MM.1S (cell line): ENCODE data around the gene CAPN5.

Experiments used
- DNase-seq: peaks from one replicate; pipeline ENCODE4 v3.0.0-alpha.2; 2015
- H2AFZ ChIP-seq: fragments of 300-600 bp; sonication (generic); 2 replicates; pipeline ENCODE4 v1.6.0; 2016; ENCODE audit warnings: antibody characterized with exemption, low read length
- H3F3A ChIP-seq: fragments of 300-600 bp; sonication (generic); 2 replicates; pipeline ENCODE4 v1.6.1; 2016; ENCODE audit warnings: mild to moderate bottlenecking, antibody characterized with exemption, low read length, moderate library complexity, mixed read lengths; ENCODE audit not compliant: insufficient read depth
- H3K27ac ChIP-seq: fragments of 300-600 bp; sonication (generic); 2 replicates; pipeline ENCODE4 v1.5.1; 2016; ENCODE audit warnings: mild to moderate bottlenecking, low read length
- H3K27me3 ChIP-seq: fragments of 300-600 bp; sonication (generic); replicated peaks from 2 replicates; pipeline ENCODE4 v1.6.0; 2016; ENCODE audit warnings: low read length; ENCODE audit not compliant: insufficient read depth
- H3K36me3 ChIP-seq: fragments of 300-600 bp; sonication (generic); replicated peaks from 2 replicates; pipeline ENCODE4 v1.6.1; 2016; ENCODE audit warnings: mild to moderate bottlenecking, low read length, mixed read lengths; ENCODE audit not compliant: insufficient read depth
- H3K4me1 ChIP-seq: fragments of 300-600 bp; sonication (generic); 2 replicates; pipeline ENCODE4 v1.6.1; 2016; ENCODE audit warnings: low read length, mixed read lengths
- H3K4me2 ChIP-seq: fragments of 300-600 bp; sonication (generic); 2 replicates; pipeline ENCODE4 v1.6.0; 2016; ENCODE audit warnings: low read depth, low read length
- H3K4me3 ChIP-seq: fragments of 300-600 bp; sonication (generic); 2 replicates; pipeline ENCODE4 v1.5.1; 2016; ENCODE audit warnings: low read length, mixed read lengths
- H3K79me2 ChIP-seq: fragments of 300-600 bp; sonication (generic); 2 replicates; pipeline ENCODE4 v1.6.1; 2016; ENCODE audit warnings: mixed run types, low read length, mixed read lengths
- H3K9ac ChIP-seq: fragments of 300-600 bp; sonication (generic); 2 replicates; pipeline ENCODE4 v1.6.1; 2016; ENCODE audit warnings: low read length, mixed read lengths
- H3K9me2 ChIP-seq: fragments of 300-600 bp; sonication (generic); replicated peaks from 2 replicates; pipeline ENCODE4 v1.6.1; 2016; ENCODE audit warnings: mild to moderate bottlenecking, low read length, mixed read lengths; ENCODE audit not compliant: insufficient read depth
- H3K9me3 ChIP-seq: fragments of 300-600 bp; sonication (generic); replicated peaks from 2 replicates; pipeline ENCODE4 v1.6.1; 2016; ENCODE audit warnings: mild to moderate bottlenecking, low read length, mixed read lengths; ENCODE audit not compliant: insufficient read depth
- H4K20me1 ChIP-seq: fragments of 300-600 bp; sonication (generic); 2 replicates; pipeline ENCODE4 v1.6.1; 2016; ENCODE audit warnings: mild to moderate bottlenecking, low read length, moderate library complexity, mixed read lengths; ENCODE audit not compliant: insufficient read depth
- EZH2 ChIP-seq: fragments of 300-600 bp; sonication (generic); optimal IDR thresholded peaks from 2 replicates; pipeline ENCODE3; 2017; ENCODE audit warnings: low read depth, mild to moderate bottlenecking, antibody characterized with exemption, low read length, mixed read lengths
- EZH2phosphoT487 ChIP-seq: fragments of 300-600 bp; sonication (generic); IDR thresholded peaks from 2 replicates; pipeline ENCODE4 v1.6.1; 2018; ENCODE audit warnings: antibody characterized with exemption, low read length
- TF ChIP-seq, protein P1 (sequence below): fragments of 300-600 bp; sonication (generic); IDR thresholded peaks from 2 replicates; pipeline ENCODE4 v1.5.1; 2016; ENCODE audit warnings: antibody characterized with exemption, low read length, mixed read lengths

CAPN5 gene

DNA sequence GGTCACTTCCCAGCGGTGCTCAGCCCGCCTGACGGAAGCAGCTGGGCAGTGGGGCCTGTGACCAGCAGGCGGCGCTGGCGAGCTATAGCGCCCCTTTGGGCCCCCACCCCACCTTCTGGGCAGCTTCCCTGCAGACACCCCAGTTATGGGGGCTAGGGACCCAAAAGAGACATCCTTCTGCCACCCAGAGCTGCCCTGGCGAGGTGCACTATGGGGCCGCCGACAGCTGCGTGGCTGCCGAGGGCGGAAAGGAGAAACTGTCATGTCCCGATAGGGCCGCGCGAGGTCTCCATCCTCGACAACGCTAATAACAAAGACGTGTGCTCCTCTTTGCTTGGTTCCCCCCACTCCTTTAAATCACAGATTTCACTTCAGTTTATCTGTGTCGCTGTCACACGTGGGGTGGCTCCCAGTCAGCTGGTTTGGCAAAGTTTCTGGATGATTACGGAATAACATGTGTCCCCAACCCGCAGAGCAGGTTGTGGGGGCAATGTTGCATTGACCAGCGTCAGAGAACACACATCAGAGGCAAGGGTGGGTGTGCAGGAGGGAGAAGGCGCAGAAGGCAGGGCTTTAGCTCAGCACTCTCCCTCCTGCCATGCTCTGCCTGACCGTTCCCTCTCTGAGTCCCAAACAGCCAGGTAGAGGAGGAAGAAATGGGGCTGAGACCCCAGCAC is 60.6 kb downstream of the CAPN5 start:
- H3K4me3 ChIP-seq, result peak overlapping the region; percentile 75
- H3K9ac ChIP-seq, result peak overlapping the region; percentile 67; the same call in 1 of the 2 replicates
- H3K27ac ChIP-seq, result peak overlapping the region; percentile 81
- H3F3A ChIP-seq, result peaks cover 10% of the 10 kb centered on the region; the same call in 1 of the 2 replicates
- H3K9me3 ChIP-seq, result no peaks in the 10 kb centered on the region
- no peaks in the 10 kb centered on the region for H4K20me1 ChIP-seq
- TF ChIP-seq, protein P1, sequence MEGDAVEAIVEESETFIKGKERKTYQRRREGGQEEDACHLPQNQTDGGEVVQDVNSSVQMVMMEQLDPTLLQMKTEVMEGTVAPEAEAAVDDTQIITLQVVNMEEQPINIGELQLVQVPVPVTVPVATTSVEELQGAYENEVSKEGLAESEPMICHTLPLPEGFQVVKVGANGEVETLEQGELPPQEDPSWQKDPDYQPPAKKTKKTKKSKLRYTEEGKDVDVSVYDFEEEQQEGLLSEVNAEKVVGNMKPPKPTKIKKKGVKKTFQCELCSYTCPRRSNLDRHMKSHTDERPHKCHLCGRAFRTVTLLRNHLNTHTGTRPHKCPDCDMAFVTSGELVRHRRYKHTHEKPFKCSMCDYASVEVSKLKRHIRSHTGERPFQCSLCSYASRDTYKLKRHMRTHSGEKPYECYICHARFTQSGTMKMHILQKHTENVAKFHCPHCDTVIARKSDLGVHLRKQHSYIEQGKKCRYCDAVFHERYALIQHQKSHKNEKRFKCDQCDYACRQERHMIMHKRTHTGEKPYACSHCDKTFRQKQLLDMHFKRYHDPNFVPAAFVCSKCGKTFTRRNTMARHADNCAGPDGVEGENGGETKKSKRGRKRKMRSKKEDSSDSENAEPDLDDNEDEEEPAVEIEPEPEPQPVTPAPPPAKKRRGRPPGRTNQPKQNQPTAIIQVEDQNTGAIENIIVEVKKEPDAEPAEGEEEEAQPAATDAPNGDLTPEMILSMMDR, result peak; percentile 99
- TF ChIP-seq EZH2, result no peak
- H3K4me1 ChIP-seq, result peaks cover 14% of the 10 kb centered on the region
- H3K27me3 ChIP-seq, result no peaks in the 10 kb centered on the region
- H3K9me2 ChIP-seq, result no peaks in the 10 kb centered on the region
- peaks cover 12% of the 10 kb centered on the region; the same call in 1 of the 2 replicates for H3K79me2 ChIP-seq
- H2AFZ ChIP-seq, result peak overlapping the region; percentile 91
- no peaks in the 10 kb centered on the region for H3K36me3 ChIP-seq
- DNase-seq, result peak; percentile 74
- peak overlapping the region; percentile 91 for H3K4me2 ChIP-seq

DNA sequence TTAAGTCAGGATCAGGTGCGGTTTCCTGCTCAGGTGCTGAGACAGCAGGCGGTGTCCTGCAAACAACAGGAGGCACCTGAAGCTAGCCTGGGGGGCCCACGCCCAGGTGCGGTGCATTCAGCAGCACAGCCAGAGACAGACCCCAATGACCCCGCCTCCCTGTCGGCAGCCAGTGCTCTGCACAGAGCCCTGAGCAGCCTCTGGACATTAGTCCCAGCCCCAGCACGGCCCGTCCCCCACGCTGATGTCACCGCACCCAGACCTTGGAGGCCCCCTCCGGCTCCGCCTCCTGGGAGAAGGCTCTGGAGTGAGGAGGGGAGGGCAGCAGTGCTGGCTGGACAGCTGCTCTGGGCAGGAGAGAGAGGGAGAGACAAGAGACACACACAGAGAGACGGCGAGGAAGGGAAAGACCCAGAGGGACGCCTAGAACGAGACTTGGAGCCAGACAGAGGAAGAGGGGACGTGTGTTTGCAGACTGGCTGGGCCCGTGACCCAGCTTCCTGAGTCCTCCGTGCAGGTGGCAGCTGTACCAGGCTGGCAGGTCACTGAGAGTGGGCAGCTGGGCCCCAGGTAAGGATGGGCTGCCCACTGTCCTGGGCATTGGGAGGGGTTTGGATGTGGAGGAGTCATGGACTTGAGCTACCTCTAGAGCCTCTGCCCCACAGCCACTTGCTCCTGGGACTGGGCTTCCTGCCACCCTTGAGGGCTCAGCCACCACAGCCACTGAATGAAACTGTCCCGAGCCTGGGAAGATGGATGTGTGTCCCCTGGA is 61.3 kb downstream of the CAPN5 start, which contains the start of gene MYO7A:
TSS of gene MYO7A (plus strand) at position 327 of the 772 bp plus-strand sequence. CDS start 2,389 bp downstream, outside the sequence.
- H3K27ac ChIP-seq, result peak within 1 kb of the TSS; percentile 81
- H3K4me2 ChIP-seq, result peak within 1 kb of the TSS; percentile 91
- H3K27me3 ChIP-seq, result no peaks in the 10 kb centered on the region
- DNase-seq, result peak; percentile 88
- no peaks in the 10 kb centered on the region for H3K36me3 ChIP-seq
- peak within 1 kb of the TSS; percentile 75 for H3K4me3 ChIP-seq
- H3K9me3 ChIP-seq, result no peaks in the 10 kb centered on the region
- H3K79me2 ChIP-seq, result peaks cover 12% of the 10 kb centered on the region; the same call in 1 of the 2 replicates
- peak within 1 kb of the TSS; percentile 91 for H2AFZ ChIP-seq
- TF ChIP-seq EZH2phosphoT487 (no peak), EZH2 (no peak)
- TF ChIP-seq, protein P1, result no peak
- H4K20me1 ChIP-seq, result no peaks in the 10 kb centered on the region
- peaks cover 10% of the 10 kb centered on the region; the same call in 1 of the 2 replicates for H3F3A ChIP-seq
- no peaks in the 10 kb centered on the region for H3K9me2 ChIP-seq
- H3K4me1 ChIP-seq, result peaks cover 14% of the 10 kb centered on the region
- peak within 1 kb of the TSS; percentile 67 for H3K9ac ChIP-seq

DNA sequence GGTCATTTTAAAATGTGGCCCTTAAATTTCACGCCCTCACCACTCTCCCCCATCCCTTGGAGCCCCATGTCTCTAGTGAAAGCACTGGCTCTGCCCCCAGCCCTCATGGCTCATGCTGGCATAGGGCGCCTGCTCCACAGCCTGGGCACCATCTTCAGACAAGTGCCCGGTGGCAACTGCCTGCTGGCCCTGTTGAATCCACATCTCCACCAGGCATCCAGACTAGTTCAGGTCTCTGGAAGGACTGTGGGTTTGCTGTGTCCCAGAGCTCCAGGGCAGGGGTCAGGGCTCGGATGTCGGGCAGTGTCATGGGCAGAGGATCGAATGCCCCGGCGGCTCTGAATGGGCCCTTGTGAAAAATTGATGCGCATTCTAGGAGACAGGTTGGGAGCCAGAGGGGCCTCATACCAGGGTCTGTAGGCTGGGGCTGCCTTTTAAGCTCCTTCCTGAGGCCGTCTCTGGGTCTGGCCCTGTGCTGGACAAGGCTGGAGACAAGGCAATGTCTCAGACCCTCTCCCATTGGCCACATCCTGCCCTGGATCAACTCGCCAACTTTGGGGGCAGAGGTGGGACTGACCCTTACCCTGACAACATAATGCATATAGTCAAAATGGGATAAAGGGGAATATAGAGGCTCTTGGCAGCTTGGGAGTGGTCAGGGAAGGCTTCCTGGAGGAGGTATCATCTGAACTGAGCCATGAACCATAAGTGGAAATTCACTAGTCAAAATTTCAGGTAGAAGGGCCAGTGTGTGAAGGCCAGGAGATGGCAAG is 62.5 kb downstream of the CAPN5 start:
- peaks cover 10% of the 10 kb centered on the region; the same call in 1 of the 2 replicates for H3F3A ChIP-seq
- TF ChIP-seq EZH2phosphoT487, result no peak
- no peak for TF ChIP-seq EZH2
- TF ChIP-seq, protein P1, result no peak
- H3K79me2 ChIP-seq, result peaks cover 12% of the 10 kb centered on the region; the same call in 1 of the 2 replicates
- H3K9ac ChIP-seq, result no peak overlapping the region
- no peak for DNase-seq
- H3K9me2 ChIP-seq, result no peaks in the 10 kb centered on the region
- H3K4me2 ChIP-seq, result peak overlapping the region; percentile 91
- H4K20me1 ChIP-seq, result no peaks in the 10 kb centered on the region
- H3K27me3 ChIP-seq, result no peaks in the 10 kb centered on the region
- H3K4me1 ChIP-seq, result peaks cover 14% of the 10 kb centered on the region
- no peak overlapping the region for H2AFZ ChIP-seq
- no peaks in the 10 kb centered on the region for H3K36me3 ChIP-seq
- peak overlapping the region; percentile 75 for H3K4me3 ChIP-seq
- no peak overlapping the region for H3K27ac ChIP-seq
- H3K9me3 ChIP-seq, result no peaks in the 10 kb centered on the region
